ENCODE results near the gene FAM184A.

- TF ChIP-seq CTCF (IDR thresholded peaks at IDR 0.05; ENCODE audit: insufficient read depth, low read depth, low read length): no peak
- no peak for TF ChIP-seq EZH2 (IDR thresholded peaks at IDR 0.05; ENCODE audit: insufficient read depth, low read length)
Measured at GRCh38 chr6:119066517-119066916, 11.9 kb downstream of the FAM184A start.

Measured in astrocyte (in vitro differentiated cells and primary cell).